Breast epithelium (tissue), 3 donors: Measurements from ENCODE around the gene NAT9.

Experiments used
- CTCF ChIP-seq, 3 donors: fragments of 450-650 bp; IDR thresholded peaks; one replicate each; pipeline ENCODE4 v1.5.1; 2016 to 2017; ENCODE audit warnings: antibody characterized with exemption in 3 of 3, mild to moderate bottlenecking in 3 of 3, moderate library complexity in 3 of 3
- POLR2A ChIP-seq: fragments of 450-650 bp; IDR thresholded peaks from one replicate; pipeline ENCODE4 v1.6.1; 2016; ENCODE audit warnings: antibody characterized with exemption, mild to moderate bottlenecking, moderate library complexity
- POLR2AphosphoS5 ChIP-seq, 3 donors: sonication (generic); formaldehyde crosslinking; IDR thresholded peaks; one replicate each; pipeline ENCODE4 v1.6.1; 2017; ENCODE audit warnings: antibody characterized with exemption in 3 of 3

- TF ChIP-seq CTCF (IDR thresholded peaks at IDR 0.05) (no peak), POLR2AphosphoS5 (IDR thresholded peaks at IDR 0.05) (no peak), POLR2A (no peak)
Measured at GRCh38 chr17:74801896-74802295, 25.8 kb upstream of the NAT9 start.
